NCI-H128 (cell line): ENCODE data around the gene ADAM12.
"Not testable (repeated sequence)": the region's sequence is repeated elsewhere in the genome, so short reads cannot be mapped to it uniquely, and the experiment has no call there.

Experiments used
- DNase-seq: peaks from one replicate; lab custom pipeline; 2025; ENCODE audit not compliant: unreplicated experiment; lab: John Stamatoyannopoulos, UW

The ADAM12 gene

GRCh38 chr10:126191192-126191591 lies 197.1 kb downstream of the ADAM12 start:
- DNase-seq: no peak

- DNase-seq: no peak
Measured at GRCh38 chr10:126188679-126189200, 199.5 kb downstream of the ADAM12 start.

- DNase-seq: no peak
Measured at GRCh38 chr10:126187399-126187798, 200.9 kb downstream of the ADAM12 start.

- no peak for DNase-seq
Measured at GRCh38 chr10:126186766-126187165, 201.5 kb downstream of the ADAM12 start.

- DNase-seq: no peak
Measured at GRCh38 chr10:126185676-126186447, 202.4 kb downstream of the ADAM12 start.

- DNase-seq: no peak
Measured at GRCh38 chr10:126181626-126182025, 206.7 kb downstream of the ADAM12 start.

GRCh38 chr10:126179637-126180036 lies 208.6 kb downstream of the ADAM12 start:
- no peak for DNase-seq

- DNase-seq: no peak
Measured at GRCh38 chr10:126177417-126178030, 210.8 kb downstream of the ADAM12 start.

GRCh38 chr10:126175641-126176262 lies 212.5 kb downstream of the ADAM12 start:
- DNase-seq: no peak

- not testable (repeated sequence) for DNase-seq
Measured at GRCh38 chr10:126172755-126173154, 215.5 kb downstream of the ADAM12 start.

GRCh38 chr10:126171555-126171954 lies 216.7 kb downstream of the ADAM12 start:
- no peak for DNase-seq

- DNase-seq: no peak
Measured at GRCh38 chr10:126170776-126171175, 217.5 kb downstream of the ADAM12 start.

GRCh38 chr10:126170371-126170770 lies 217.9 kb downstream of the ADAM12 start:
- DNase-seq: no peak

- DNase-seq: no peak
Measured at GRCh38 chr10:126169899-126170298, 218.4 kb downstream of the ADAM12 start.

- DNase-seq: no peak
Measured at GRCh38 chr10:126166797-126167196, 221.5 kb downstream of the ADAM12 start.

- no peak for DNase-seq
Measured at GRCh38 chr10:126165874-126166273, 222.4 kb downstream of the ADAM12 start.

GRCh38 chr10:126163506-126163905 lies 224.8 kb downstream of the ADAM12 start:
- no peak for DNase-seq

- DNase-seq: no peak
Measured at GRCh38 chr10:126161691-126162090, 226.6 kb downstream of the ADAM12 start.

GRCh38 chr10:126160971-126161630 lies 227.2 kb downstream of the ADAM12 start:
- DNase-seq: no peak

- DNase-seq: no peak
Measured at GRCh38 chr10:126160571-126160970, 227.7 kb downstream of the ADAM12 start.

GRCh38 chr10:126158133-126158892 lies 230.0 kb downstream of the ADAM12 start:
- no peak for DNase-seq
